Fibroblast of skin of scalp (primary cell): ENCODE results near the gene VDAC2. TPM values are rescaled to one million over a fixed set of nuclear protein-coding genes. Genes with fewer than 3 reads are reported as not detected.
"Not testable (repeated sequence)": the region's sequence is repeated elsewhere in the genome, so short reads cannot be mapped to it uniquely, and the experiment has no call there.

Source experiments
- DNase-seq: peaks from one replicate; pipeline ENCODE4 v3.0.0-alpha.2; 2013
- polyA plus RNA-seq, 2 experiments: library from polyadenylated mRNA; unstranded; fragments of 120-200 nt; gene quantifications; one replicate each; pipeline ENCODE4 v1.2.1, GENCODE V29; 2013; ENCODE audit not compliant: insufficient read length in 2 of 2

Gene VDAC2, protein sequence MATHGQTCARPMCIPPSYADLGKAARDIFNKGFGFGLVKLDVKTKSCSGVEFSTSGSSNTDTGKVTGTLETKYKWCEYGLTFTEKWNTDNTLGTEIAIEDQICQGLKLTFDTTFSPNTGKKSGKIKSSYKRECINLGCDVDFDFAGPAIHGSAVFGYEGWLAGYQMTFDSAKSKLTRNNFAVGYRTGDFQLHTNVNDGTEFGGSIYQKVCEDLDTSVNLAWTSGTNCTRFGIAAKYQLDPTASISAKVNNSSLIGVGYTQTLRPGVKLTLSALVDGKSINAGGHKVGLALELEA
- 219 TPM for polyA plus RNA-seq (2013, experiment 1 of 2; ENCODE audit: insufficient read length)
- 222 TPM for polyA plus RNA-seq (2013, experiment 2 of 2; ENCODE audit: insufficient read length)

GRCh38 chr10:75210282-75211006, at the start of gene VDAC2:
Gene VDAC2 (plus strand): TSS chr10:75210796. CDS start chr10:75211159, 363 bp downstream.
- peak; percentile 92 for DNase-seq

DNA sequence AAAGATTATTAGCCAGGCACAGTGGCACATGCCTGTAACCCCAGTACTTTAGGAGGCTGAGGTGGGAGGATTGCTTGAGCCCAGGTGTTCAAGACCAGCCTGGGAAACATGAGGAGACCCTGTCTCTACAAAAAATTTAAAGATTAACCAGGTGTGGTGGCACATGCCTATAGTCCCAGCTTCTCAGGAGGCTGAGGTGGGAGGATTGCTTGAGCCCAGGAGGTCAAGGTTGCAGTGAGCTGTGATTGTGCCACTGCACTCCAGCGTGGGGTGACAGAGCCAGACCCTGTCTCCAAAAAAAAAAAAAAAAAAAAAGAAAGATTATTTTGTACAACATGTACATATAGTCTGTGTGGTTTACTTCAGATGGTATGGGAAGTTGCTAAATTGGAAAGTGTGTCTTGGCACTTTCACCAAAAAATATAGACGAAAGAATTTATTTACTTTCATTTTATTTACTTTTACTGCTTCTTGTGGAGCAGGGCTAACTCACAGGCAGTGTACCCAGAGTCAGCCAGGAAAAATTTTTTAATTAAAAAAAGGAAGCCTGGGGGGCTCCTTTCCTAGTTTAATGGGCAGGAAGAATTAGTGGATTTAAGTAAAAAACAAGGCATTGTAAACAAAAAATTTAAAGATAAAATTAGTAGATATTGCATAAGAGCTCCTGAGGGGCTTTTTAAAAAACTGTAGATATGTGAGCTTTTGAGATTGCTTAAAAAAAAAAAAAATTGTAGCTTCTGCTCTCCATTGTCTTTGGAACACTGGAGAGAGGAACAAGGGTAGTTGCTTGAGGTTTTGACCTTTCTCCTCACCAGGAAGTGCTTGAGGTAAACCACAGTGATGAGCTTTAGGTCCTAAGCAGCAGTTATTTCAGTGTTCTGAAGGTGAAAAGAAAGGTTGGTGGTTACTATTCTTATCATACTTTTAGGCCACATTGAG, 44.6 kb upstream of the VDAC2 start:
- DNase-seq: no peak

DNA sequence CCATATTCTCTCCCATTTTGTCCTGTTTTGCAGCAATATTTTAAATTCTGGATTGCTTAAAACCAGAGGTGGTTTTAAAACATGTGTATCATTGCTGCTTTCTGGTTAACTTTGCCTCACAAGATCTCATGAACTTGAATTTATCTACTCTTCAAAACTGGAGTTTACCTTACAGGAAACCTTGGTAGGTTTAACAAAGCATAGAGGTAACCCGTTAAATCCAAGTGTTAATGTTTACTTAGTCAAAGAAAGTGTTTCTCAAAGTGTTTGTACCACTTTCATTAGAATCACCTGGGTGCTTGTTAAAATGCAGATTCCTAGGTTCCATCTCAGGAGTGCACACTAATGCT, 44.0 kb upstream of the VDAC2 start:
- no peak for DNase-seq

- no peak for DNase-seq
Measured at GRCh38 chr10:75168275-75168674, 42.3 kb upstream of the VDAC2 start.

DNA sequence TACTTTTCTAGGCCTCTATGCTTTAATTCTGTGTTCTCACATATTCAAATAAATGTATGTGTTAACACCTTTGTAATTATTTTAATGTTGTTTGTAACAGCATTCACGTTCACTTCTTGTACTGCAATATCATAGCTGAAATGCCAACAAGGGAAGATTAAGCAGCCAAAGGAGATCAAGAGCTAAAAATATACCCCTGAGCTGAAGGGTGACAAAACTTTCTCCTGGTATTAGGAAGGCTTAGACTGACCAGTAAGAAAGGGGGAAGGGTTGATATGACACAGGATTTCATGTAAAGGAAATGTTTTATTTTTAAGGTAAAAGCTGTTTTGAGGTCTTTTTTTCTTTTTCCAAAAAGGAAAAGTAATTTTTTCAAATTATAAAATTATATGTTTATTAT, 40.4 kb upstream of the VDAC2 start:
- no peak for DNase-seq

GRCh38 chr10:75175046-75175445, 35.5 kb upstream of the VDAC2 start:
- DNase-seq: no peak

- DNase-seq: no peak
Measured at GRCh38 chr10:75176046-75176445, 34.5 kb upstream of the VDAC2 start.

GRCh38 chr10:75176736-75177135, 33.9 kb upstream of the VDAC2 start:
- no peak for DNase-seq

- DNase-seq: peak; percentile 2
Measured at GRCh38 chr10:75179657-75180177, 30.9 kb upstream of the VDAC2 start.

- peak; percentile 1 for DNase-seq
Measured at GRCh38 chr10:75180592-75180991, 30.0 kb upstream of the VDAC2 start.

DNA sequence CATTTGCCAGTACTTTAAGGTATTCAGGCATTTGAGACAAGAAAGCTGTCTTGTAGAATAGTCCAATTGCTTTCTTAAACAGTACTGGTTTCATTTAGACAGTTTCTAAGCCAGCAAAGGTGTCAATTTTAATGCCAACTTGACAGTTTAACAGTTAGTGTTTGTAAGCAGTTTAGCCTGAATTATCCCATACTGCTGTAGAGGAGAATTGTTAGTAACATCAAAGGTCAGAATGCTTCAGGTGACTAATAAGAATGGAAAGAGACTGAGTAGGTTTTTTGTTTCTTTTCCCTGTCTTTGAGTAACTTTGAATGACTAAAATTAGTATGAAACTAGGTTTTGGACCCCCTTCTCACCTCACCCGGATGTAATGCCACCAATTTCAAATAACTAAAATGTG, 29.5 kb upstream of the VDAC2 start:
- no peak for DNase-seq

DNA sequence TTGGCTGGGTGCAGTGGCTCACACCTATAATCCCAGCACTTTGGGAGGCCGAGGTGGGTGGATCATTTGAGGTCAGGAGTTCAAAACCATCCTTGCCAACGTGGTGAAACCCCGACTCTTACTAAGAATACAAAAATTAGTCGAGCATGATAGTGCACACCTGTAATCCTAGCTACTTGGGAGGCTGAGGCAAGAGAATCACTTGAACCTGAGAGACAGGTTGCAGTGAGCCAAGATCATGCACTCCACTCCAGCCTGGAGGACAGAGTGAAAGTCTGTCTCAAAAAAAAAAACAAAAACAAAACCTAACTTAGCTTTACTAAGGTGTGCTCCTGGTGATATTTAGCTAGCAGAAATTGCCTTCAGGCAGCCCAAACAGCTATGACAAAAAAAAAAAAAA, 24.3 kb upstream of the VDAC2 start:
- DNase-seq: no peak

DNA sequence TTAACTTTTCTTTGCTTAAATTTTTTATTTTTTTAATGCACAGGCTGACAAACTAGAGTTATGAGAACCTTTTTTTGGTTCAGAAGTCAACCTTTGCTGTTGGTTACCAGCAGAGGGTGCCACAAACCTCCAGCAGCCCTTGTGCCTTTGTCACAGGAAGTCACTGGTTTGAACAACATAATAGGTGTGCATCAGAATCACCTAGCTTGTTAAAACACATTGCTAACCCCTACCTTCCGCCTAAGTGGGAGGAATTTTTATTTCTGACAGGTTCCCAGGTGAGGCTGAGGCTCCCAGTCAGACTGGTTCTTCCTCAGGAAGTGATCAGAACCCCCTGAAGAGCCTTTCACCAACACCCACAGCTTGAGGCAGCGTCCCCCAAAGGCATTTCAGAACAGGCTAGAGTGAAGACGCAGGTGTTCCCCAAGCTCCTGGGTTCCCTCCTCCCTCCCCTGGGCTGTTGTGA, 22.6 kb upstream of the VDAC2 start:
- peak; percentile 62 for DNase-seq

DNA sequence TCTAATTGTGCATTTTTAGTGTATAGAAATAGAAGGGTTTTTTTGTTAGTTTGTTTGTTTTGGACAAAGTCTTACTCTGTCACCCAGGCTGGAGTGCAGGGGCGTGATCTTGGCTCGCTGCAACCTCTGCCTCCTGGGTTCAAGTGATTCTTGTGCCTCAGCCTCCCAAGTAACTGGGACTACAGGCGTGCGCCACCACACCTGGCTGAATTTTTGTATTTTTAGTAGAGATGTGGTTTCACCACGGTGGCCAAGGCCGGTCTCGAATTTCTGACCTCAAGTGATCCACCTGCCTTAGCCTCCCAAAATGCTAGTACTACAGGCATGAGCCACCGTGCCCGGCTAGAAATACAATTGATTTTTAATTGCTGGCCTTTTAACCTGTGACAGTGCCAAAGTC, 22.1 kb upstream of the VDAC2 start:
- not testable (repeated sequence) for DNase-seq

- DNase-seq: no peak
Measured at GRCh38 chr10:75189266-75190096, 21.1 kb upstream of the VDAC2 start.

DNA sequence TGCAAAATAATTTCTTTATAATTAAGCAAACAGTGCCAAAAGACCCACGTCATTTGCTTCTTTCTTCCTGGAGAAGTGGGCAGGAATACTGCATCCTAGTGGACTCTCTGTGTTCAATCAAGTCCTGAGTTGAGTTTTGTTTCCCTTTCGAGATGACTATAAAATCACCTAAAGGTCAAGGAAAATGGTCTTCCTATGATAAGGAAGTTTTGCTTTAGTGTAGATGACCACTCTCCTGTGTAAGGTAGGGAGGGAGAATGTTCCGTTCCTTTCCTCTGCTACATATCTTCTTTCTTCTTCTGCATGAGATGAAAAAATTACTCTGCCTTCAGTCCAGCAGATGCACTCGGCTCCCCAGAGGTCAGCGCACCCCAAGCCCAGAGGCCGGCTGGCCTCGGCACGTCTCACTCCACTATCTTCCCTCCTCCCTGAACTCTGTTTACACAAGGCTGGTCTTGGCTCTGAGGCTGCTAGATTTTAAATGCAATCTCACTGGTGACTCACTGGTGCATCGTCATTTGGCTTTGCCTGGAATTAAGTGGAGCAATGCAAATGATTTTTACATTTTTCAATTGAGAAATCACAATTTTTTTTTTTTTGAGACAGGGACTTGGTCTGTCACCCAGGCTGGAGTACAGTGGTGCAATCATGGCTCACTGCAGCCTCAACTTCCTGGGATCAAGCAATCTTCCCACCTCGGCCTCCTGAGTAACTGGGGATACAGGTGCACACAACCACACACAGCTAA, 18.6 kb upstream of the VDAC2 start:
- peak; percentile 89 for DNase-seq

- DNase-seq: not testable (repeated sequence)
Measured at GRCh38 chr10:75194625-75195024, 16.0 kb upstream of the VDAC2 start.

DNA sequence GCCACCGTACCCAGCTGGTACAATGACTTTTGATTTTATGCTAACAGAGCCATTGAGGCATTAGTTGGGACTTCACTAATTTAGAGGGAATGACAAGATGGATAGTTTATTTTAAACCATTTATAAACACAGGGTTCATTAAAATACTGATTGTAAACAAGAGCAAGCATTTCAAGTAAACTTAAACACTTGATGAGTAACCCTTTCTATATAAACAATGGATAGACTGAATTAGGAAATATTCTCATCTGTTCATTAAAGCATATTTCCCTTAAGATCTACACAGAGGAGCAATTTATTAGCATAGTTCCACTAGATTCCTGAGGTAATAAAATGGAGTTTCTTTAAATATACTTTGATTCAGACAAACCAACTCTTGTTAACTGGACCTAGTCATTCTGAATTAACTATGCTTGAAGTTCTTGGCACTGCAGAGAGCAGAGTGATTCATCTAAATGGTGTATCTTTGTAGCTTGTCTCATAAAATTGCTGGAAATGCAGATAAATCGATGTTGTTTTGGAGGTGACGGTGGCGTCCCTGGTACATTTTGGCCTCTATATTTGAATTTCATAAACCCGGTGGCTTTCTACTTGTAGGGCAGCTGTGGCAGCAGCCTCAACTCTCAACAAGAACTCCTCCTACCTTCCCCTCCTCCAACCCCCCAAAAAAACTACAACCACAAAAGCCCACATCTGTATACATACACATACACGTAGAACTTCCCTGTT, 15.4 kb upstream of the VDAC2 start:
- no peak for DNase-seq

DNA sequence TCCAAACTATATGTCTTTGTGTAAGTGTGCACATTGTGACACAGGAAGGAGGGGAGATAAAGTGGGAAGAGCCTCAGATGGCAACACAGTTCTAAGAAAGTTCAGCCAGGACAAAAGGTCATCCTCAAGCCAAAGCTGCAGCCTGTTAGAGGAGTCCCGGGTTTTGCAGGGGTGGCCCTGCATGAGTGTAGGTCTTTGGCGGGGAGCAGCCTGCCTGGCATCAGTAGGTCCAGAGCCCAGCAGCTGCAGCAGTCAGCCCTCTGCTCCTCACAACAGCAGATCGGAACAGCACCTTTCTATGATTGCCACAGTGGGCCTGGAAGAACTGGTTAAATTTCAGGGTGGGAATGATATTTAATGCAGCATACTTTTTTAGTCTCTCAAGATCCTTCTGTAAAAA, 13.5 kb upstream of the VDAC2 start:
- DNase-seq: no peak

- DNase-seq: no peak
Measured at GRCh38 chr10:75197906-75198305, 12.7 kb upstream of the VDAC2 start.
